Right hindlimb (tissue), 1 donor: ENCODE results near the gene IFT88.
"Not testable (repeated sequence)": the region's sequence is repeated elsewhere in the genome, so short reads cannot be mapped to it uniquely, and the experiment has no call there.

Source experiments
- DNase-seq: peaks from one replicate; pipeline ENCODE4 v3.0.0-alpha.2; 2018

Gene IFT88

DNA sequence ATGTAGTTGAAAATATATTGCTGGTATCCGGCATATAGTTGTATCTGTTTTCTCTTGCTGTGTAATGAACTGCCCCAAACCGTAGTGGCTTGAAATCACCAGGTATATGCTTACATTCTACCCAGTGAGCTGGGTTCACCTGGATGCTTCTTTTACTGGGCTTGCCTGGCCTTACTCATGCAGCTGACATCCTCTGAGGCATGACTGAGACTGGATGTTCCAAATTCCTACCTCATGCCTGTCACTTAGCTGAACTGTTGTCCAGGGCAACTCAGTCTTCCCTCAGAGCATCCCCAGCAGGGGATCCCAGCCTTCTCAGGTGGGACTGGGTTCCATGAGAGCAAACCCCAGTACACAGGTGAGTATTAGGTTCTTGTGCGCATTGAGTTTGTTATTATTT lies 66.8 kb downstream of the IFT88 start:
- DNase-seq = no peak

DNA sequence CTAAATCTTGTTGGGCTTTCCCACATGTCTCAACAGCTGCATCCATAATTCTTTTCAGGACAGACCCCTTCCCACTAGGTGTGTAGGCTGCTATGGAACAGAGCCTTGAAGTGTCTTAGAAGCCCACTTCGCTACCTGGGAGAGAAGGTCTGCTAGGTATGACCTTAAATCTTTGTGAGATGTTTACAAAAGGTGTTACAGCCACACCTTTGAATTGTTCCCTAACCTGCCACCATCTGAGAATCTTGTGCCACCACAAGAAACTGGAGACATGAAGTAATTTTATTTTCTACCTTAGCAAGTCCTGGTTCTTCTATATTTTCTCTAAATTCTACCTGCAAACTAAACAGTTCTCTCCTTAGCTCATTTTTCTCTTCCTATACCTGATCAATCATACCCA lies 69.1 kb downstream of the IFT88 start:
- DNase-seq = no peak

DNA sequence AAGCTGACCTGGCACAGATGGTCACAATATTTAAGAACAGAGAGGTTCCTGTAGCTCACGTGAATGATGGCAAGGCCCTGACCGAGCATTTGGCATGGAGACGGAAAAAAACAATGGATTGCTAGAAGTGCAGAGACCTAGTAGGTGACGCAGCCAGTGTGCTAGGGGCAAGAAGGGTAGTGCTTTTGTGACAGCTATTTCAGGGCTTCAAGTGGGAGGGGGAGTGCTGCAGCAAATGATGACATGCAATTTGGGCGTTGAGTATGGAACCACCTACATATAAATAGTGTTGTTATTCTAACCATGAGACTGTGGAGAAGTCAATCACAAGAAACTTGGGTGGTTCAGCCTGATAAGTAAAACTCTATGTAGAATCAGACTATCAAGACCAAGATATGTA lies 70.9 kb downstream of the IFT88 start:
- no peak for DNase-seq

DNA sequence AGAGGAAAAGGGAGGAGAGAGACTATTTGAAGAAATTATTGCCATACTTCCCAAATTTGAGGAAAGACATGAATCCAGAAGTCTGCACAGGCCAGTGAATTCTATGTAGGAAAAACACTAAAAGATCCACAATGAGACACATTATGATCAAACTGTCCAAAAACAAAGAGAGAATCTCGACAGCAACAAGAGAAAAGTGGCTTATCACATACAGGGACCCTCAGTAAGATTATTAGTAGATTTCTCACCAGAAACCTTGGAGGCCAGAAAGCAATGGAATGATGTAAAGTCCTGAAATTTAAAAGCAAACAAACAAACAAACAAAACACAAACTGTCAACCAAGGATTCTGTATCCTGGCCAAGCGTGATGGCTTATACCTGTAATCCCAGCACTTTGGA lies 80.8 kb downstream of the IFT88 start:
- no peak for DNase-seq

DNA sequence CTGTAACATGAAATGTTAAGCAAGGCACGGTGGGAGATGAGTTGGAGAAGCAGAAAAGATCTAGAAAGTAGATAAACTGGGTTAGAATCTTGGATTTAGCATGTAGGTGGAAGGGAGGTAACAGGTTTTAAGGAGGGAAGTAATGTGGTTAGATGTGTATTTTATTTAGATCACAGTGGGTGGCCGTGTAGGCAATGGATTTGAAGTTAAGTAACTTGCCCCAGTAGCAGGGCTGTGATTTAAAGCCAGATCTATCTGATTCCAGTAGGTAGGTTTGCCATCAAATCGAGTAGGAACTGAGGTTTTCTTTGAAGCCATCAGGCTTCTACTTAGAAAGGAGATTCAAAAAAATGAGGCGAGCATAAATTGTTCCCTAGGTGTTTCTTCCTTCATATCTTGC lies 86.0 kb downstream of the IFT88 start:
- DNase-seq = no peak

DNA sequence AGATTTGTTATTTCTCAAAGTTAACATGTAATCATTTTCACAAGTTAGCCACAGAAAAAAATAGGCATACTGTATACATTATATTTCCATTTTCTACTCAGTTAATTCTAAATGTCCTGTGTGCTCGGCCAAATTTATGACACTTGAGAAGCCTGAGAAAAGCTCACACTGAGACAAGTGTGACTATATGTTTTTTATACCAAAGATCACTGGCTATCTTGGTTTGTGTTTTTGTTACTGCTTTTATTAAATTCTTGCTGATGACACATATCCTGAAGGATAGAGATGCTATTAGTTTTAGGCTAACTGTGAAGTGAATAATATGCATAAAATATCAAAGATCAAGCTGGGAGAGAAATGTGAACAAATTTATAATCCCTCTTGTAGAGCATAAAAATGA lies 87.2 kb downstream of the IFT88 start:
- no peak for DNase-seq

DNA sequence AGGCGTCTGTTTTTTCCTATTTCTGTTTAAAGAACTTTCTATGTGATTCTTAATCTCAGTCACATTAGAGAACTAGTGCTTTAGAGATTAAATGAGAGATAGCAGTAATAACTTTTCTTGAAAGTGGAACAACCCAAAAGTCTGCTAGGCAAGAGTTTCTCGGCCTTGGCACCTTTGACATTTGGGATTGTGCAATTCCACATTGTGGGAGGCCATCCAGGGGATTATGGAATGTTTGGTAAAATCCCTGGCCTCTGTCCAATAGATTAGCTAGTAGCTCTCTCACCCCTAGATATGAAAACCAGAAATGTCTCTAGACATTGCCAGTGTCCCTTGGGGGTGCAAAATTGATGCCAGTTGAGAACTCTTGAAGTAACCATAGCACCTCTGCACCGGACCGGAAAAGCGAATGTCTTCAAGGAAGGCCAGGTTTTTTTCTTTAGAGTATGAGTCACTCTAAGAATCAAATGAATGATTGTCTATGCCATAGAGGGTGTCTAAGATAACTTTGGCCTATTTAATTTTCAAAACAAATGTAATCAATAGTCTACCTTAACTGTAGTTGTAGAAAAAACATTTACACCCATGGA lies 91.6 kb downstream of the IFT88 start:
- no peak for DNase-seq

DNA sequence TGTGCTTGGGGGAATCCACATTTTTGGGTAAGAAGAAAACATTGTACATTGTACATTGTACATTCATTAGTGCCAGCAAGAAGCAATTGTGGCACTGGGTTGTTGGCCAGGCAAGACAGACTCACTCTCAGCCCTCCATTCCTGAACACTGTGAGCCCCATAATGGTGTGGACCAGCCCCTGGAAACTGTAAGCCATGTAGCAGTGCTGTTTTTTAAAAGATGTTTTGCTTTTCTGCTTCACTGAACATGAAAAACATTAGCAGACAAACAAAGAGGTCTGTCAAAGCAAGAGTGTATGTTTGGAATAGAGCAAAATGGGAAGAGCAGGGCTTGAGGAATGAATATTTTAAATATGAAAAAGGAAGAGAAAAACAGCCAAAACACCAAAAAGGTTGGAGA lies 97.4 kb downstream of the IFT88 start:
- DNase-seq = no peak

DNA sequence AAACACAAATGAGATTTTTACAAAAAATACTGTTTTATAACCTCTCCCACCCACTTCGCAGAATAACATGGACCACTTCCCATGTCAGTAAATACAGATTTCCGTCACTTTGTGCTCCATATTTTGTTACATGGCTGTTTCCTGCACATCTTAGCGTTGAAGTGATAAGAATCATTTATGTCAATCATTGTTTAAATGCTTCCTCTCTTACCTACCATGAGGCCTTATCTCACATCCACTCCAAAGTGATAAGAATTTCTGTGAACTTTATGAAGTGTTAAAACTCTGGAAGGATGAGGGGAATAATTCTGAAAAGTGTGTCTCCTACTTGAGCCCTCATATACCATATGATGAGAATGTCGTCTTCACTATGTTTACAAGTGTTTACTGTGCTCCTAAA lies 100.0 kb downstream of the IFT88 start:
- DNase-seq = no peak

DNA sequence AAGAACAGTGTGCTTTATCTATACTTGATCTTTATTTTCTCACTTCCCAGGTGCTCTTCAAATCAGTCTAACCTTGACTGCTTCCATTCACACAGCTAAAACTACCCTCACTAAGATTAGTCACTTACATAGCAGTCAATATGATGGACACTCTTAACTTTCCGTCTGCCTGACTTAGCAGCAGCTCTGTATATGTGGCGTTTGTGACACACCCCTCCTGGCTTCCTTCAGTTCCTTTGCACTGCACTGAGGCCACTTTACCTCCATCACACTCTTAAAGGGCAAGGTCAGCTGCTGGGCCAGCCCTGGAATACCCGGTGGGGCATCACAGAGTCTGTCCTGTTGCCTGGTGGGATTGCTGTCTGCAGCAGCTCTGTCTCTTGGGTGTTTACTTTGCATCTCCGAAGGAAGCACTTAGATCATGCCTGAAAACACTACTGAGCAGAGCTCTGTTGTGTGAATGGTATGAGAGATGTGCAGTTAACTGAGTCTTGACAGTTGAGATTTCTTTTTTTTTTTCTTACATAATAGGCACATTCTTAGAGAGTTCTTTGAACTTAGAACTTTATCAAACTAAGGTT lies 101.0 kb downstream of the IFT88 start:
- no peak for DNase-seq

DNA sequence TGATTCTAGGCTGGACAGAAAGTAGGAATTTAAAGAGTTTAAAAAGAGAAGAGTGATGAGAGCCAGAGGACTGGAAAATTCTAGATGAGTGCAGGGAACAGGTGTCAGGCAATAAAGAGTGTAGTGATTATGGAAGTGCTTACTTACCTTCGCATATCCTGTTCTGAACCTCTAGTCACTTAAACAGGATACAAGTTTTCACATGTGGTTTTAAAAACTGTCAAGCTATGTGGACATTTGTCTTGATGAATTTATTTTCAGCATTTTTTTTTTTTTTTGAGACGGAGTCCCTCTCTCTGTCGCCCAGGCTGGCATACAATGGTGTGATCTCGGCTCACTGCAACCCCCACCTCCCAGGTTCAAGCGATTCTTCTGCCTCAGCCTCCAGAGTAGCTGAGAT lies 102.2 kb downstream of the IFT88 start:
- no peak for DNase-seq

DNA sequence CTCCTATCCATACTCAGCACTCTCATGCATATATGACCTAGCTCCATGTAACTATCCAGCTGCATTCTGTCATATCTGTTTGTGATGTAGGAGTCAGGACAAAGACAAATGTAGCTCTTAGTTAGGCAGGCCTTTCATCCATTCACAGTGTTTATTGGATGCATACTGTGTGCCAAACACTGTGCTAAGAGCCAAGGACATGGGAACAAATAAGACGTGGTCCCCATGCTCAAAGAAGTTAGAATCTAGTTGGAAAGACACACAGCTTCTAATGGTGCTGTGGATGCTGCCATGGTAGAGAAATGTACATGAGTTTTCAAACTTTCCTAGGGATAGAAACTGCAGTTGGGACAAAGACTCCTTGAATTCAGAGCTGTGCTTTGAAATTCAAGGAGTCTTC lies 104.8 kb downstream of the IFT88 start:
- no peak for DNase-seq

DNA sequence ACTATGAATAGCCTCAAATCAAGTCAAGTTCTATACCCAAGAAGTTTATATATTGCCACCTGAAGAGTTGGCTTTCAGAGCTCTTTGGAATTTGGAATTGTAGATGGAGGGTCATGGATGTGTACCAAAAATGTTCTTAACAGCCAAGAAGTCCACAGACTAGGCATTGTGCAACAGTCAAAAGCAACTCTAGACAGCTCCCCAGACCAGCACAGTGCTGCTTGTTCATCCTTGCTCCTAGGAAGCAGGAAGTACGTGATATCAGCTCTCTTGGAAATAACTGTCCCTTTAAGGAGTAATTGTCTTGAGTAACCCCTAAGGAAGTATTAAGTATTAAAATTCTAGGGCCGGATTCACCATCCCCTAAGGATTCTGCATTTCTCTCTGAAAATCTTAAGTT lies 105.8 kb downstream of the IFT88 start:
- no peak for DNase-seq

DNA sequence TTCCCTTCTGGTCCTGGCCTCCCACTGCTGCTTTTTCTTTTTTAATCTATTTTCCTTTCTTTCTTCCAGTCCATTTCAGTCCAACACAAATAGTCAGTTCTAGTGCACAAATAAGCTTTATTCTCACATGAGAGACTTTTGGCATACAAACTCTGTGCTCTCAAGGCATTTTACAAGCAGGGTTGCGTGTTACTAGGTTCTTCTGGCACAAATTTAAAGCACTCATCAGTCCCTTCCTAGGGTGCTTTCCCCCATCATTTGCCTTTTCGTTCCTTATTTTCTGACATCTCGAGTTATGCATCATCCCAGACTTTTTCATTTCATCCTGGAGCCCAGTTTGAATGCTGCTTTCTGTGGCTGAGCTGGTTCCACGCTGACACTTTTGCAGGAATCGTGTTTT lies 106.8 kb downstream of the IFT88 start:
- no peak for DNase-seq

DNA sequence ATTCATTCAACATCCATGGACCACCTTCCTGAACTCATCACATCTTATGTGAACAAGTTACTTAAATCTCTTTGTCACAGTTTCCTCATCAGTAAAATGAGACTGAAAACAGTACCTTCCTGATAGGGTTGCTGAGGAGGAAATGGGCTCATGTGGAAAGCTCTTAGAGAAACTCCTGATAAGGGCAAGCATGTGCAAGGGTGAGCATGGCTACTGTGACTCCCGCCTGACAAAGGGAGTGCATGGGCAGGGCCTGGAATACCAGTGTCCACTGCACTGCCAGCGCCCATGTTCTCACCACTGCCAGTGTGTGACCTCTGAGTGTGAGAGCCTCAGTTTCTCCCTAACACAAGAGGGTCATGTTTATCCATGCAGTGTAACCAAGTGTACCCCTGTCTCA lies 109.3 kb downstream of the IFT88 start:
- DNase-seq = no peak

DNA sequence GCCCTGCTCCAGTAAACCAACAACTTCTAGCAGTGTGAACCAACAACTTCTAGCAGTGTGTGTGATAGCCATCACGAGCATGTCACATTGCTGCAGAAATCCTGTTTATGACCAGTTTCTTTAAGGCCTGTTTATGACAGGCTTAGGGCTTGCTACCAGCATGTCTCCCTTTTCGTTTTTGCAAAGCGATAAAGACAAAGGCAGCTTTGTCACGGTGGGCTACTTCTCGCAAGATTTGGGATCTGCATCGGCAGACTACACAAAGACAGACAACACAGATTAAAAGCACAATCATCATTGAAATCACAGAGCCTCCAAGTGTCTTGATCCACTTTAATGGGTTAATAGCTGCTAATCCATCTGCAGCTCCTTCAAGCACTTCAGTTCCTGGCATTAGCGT lies 111.6 kb downstream of the IFT88 start:
- DNase-seq = not testable (repeated sequence)

DNA sequence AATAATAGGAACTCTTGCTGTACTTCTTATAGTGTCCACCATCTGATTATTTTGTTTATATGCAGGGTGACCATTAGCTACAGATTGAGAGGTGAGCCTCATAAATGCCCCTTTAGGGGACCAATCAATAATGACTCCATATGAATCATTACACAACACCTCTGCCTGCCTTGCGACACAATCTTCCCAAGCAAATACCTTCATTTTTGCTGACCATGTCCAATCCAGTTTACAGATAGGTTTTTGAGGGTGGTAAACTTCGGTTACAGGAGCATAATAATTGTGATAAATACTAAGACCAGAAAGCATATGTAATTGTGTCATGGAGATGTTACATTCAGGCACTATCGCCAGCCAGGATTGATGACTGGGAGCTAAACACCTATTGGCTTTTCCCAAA lies 112.9 kb downstream of the IFT88 start:
- DNase-seq = no peak

DNA sequence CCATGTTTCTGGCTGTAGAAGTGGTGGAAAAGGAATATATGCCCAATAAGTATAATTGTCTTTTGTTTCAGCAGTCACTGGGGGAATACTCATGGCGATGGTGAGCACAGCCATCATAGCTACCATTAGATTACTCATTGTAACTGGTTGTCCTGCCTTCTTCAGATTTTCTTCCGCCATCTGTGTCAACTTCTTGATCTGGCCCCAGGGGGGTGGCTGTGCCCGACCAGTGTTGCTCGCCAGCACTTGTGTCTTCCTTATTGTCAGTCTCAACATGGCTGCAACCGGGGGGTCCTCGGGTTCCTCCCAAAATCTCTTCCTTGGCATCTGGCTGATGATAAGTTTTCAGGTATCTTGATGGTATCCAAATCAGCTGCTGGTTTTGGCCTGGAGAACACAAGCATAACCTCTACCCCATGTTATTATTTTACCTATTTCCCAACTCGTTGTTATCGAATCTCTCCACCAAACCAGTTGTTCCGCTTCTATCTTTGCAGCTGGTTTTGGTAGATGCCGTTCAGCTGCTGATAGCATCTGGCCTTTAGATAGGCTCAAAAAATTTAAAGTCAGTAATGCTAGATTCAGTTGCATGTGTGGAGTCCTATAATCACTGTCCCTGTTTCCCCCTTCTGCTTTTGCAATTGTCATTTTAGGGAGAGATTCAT lies 113.6 kb downstream of the IFT88 start:
- no peak for DNase-seq

DNA sequence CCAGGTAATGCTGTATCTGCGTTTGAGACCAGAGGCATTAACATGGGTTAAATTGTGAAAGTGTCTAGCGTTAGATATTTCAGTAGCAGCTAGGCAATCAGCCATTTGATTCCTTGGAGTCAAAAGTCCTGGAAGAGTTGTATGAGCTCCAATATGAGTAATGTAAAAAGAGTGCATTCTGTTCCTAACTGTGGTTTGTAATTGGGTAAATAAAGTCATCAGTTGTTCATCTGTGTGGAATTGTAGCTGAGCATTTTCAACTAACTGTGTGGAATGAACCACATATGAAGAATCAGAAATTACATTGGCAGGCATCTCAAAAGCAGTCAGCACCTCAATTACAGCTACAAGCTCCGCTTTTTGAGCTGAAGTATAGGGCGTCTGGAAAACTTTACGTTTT lies 114.5 kb downstream of the IFT88 start:
- not testable (repeated sequence) for DNase-seq

DNA sequence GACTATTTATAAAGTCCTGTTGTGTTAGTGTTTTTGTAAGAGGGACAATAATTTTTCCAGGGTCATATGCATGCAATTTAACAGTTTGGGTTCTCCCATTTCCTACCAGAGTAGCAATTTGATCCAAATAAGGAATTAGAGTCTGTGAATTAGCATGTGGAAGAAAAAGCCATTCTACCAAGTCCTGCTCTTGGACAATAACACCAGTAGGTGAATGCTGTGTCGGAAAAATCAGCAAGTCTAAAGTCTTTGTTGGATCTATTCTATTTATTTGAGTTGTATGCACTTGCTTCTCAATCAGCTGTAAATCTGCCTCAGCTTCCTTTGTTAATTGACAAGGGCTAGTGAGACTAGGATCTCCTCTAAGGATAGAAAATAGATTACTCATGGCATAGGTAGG lies 115.1 kb downstream of the IFT88 start:
- no peak for DNase-seq

DNA sequence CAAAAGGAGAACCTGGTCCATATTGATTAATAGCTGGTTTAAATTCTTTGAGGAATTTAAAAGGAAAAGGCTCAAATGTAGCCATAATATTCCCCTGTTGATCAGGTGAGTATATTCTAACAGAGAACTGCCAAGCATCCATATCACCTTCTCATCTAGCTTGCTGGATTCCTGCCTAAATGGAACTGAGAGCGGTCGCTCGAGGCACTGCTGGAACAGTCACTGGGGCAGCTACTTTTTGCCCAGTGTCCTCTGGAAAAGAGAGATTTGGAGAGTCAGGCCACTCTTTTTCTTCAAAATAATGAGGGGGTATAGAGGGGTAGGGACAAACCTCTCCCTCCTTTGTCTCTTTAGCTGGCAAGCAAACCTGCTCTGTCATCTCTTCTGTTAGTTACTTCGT lies 117.1 kb downstream of the IFT88 start:
- no peak for DNase-seq

DNA sequence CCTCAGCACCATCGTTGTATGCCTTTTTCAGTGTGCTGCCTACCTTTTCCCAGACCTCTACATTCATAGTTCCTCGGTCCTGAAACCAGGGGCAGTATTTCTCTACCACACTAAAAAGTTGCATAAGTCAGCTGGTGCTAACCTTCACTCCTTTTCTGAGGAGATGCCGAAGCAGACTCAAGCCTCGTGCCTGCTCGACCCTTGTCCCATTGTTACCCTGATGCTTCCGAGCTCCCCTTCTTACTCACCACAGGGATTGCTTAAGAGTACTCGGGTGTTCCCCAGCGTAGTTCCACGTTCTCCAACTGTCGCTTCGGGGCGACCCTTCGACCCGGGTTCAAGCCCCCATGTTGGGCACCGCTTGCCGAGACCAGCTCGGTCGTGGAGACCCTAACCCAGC lies 117.6 kb downstream of the IFT88 start:
- DNase-seq = no peak

DNA sequence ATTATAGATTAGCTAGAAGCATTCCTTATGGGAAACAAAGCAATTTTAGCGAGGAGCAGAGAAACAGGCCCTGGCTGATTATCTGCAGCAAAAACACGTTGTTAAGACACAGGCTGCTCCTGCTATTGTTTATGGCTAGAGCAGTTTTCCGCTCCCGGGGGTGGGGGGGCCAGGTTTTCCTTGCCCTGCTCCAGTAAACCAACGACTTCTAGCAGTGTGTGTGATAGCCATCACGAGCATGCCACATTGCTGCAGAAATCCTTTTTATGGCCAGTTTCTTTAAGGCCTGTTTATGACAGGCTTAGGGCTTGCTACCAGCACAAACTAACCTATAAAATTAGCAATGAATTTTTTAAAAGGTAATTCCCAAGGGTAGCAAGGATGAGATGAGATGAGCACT lies 118.1 kb downstream of the IFT88 start:
- no peak for DNase-seq

DNA sequence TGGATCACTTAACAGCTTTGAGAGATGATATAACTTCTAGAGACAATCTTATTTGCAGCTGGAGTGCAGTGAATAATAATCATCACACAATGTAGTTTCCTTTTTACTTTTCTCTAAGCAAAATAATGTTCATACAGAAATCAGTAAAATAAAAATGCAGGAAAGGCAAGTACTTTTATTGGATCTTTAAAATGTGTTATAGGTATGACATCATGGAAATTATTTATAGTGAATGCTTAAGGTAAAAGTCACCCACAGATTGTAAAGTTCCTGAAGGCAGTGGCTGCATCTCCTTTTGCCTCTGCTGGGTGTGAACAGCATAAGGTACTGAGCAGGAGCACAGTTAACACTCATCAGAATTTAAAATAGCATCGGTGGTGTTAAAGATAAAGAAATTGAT lies 119.2 kb downstream of the IFT88 start:
- no peak for DNase-seq
